GM21515 (cell line): ENCODE data around the gene MMP21.

Source experiments
- ATAC-seq: cut with Tn5 transposase; IDR thresholded peaks from one replicate; pipeline ENCODE4 v1.9.1; 2021; ENCODE audit not compliant: unreplicated experiment

The MMP21 gene

GRCh38 chr10:125792342-125793300 lies 17.0 kb upstream of the MMP21 start:
- ATAC-seq: no peak

- ATAC-seq: no peak
These were observed 12.8 kb upstream of the MMP21 start for GRCh38 chr10:125788156-125789034.

GRCh38 chr10:125785791-125786190 lies 10.2 kb upstream of the MMP21 start:
- no peak for ATAC-seq

GRCh38 chr10:125783957-125784356 lies 8.3 kb upstream of the MMP21 start:
- peak; percentile 78 for ATAC-seq

GRCh38 chr10:125783408-125783807 lies 7.8 kb upstream of the MMP21 start:
- ATAC-seq: no peak

GRCh38 chr10:125782616-125783015 lies 7.0 kb upstream of the MMP21 start:
- ATAC-seq: no peak

- ATAC-seq: no peak
These were observed 6.4 kb upstream of the MMP21 start for GRCh38 chr10:125782054-125782453.

GRCh38 chr10:125781374-125781773 lies 5.8 kb upstream of the MMP21 start:
- ATAC-seq: no peak

- no peak for ATAC-seq
These were observed 4.0 kb upstream of the MMP21 start for GRCh38 chr10:125779403-125780327.

- ATAC-seq: no peak
These were observed 2.9 kb upstream of the MMP21 start for GRCh38 chr10:125778556-125778955.

- ATAC-seq: no peak
These were observed 2.2 kb upstream of the MMP21 start for GRCh38 chr10:125777806-125778205.

GRCh38 chr10:125774581-125775191 lies 935 bp downstream of the MMP21 start:
- ATAC-seq: no peak

- ATAC-seq: no peak
These were observed 1.7 kb downstream of the MMP21 start for GRCh38 chr10:125773687-125774543.

- ATAC-seq: no peak
These were observed 2.8 kb downstream of the MMP21 start for GRCh38 chr10:125772864-125773180.

- no peak for ATAC-seq
These were observed 3.3 kb downstream of the MMP21 start for GRCh38 chr10:125772112-125772863.

GRCh38 chr10:125770844-125771243 lies 4.8 kb downstream of the MMP21 start:
- ATAC-seq: no peak

GRCh38 chr10:125769175-125769574 lies 6.4 kb downstream of the MMP21 start:
- no peak for ATAC-seq

GRCh38 chr10:125768219-125768855 lies 7.3 kb downstream of the MMP21 start:
- ATAC-seq: no peak
